Occipital lobe (tissue), 2 donors: ENCODE data around the gene CCDC159. TPM values are rescaled to one million over a fixed set of nuclear protein-coding genes. Genes with fewer than 3 reads are reported as not detected.
A peak's percentile ranks its signal among the peaks of the same experiment; 100 is the strongest.
"Not testable (repeated sequence)": the region's sequence is repeated elsewhere in the genome, so short reads cannot be mapped to it uniquely, and the experiment has no call there.

Source experiments
- DNase-seq: peaks from one replicate; lab custom pipeline; 2025; lab: John Stamatoyannopoulos, UW
- total RNA-seq: library from RNA; depleted of rRNA; stranded (reverse); fragments of >200 nt; gene quantifications from one replicate; pipeline ENCODE4 v1.2.3, GENCODE V29; 2014

Gene CCDC159
- total RNA-seq, 1 donor from 2014 or later = 2.3 TPM

DNA sequence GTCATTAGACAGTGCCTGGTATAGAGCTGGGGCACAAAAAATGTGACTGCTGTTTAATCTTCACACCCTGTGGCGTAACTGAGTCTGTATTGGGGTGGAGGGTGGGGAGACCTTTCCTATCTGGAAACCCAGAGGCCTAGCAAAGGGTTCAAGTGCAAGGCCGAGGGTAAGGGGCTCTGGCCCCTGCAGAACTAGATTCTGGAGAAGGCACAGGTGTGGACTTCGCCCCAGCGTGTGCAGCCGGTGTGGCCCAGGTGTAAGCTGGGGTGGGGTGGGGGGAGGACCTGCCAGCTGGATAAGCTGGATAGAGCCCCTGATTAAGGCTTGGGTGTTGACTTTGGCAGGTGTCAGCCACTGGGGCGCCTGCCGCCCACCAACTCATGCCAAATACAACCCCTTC is 8.2 kb upstream of the CCDC159 start:
- no peak for DNase-seq

DNA sequence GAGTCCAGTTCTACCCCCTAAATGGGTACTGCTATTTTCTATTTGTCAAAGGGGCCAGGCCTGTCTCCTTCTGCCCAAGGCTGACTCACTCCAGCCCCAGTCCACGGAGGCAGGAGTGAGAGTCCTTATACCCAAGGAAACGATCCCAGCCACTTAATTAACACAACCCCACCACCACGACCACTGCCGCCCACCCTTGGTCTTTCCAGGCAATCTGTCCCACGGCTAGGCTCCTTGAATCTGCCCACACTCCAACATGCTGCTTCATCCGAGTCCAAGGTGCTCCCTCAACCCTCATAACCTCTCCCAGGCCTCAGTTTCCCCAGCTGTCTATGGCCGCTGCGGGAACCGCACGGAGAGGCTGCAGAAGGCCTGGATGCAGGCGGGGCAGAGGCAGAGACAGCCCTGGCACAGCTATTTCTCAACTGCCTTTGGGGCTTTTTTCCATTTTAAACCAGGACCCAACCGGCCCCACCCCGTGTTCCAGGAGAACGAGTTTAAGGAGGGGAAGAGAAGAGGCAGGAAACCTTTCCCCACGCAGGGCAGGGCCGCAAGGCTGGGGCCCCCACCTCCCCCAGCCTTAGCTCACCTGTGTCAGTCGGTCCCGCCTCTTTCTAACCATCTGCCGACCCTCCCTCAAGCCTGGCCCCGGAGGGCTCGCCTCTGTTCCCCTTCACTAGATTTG is 7.6 kb upstream of the CCDC159 start:
- no peak for DNase-seq

DNA sequence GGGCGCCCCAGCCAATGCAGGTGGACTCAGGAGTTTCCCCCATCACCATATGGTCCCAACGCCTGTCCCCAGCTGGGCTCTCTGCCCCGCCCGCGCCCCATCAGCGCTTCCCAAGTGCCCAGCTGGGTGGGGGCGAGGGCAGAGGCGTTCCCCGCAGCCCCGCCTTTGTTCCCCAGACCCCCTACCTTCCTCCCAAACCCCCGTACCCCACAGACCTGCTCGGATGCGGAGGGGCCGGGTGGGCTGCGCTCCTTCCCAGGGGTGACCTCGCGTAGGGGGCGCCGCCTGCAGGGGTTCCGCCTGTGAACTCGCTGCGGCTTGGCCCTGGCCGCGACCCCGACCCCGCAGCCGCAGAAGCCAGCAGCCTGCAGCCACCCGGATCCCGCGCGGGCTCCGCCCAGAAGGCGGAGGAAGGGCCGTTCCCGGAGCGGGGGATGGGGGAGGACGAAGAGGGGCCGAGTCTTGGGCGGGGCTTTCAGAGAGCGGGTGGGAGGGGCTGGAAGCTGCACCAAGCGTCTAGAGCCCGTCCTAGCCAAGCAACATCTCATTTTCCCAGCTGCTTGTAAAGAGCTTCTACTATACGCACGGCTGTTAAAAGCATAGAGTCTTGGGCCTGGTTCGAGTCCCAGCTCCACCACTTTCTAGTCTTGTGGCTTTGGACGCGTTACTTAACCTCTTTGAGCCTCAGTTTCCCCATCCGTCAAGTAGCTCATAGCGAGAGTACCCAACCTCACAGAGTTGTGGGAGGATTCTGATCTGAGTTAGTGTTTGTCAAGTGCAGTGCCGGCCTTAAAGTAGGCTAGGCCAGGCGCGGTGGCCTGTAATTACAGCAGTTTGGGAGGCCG is 6.8 kb upstream of the CCDC159 start, which contains the start of gene RAB3D:
RAB3D (minus strand) TSS at position 404 of the 845 bp plus-strand sequence. CDS start 2,258 bp downstream, outside the sequence.
- DNase-seq = peak; percentile 82

DNA sequence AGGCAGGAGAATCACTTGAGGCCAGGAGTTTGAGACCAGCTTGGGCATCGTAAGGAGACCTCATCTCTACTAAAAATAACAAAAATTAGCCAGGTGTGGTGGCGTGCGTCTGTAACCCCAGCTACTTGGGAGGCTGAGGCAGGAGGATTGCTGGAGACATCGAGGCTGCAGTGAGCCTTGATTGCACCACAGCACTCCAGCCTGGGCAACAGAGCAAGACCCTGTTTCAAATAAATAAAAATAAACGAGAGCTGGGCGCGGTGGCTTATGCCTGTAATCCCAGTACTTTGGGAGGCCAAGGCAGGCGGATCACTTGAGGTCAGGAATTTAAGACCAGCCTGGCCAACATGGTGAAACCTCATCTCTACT is 6.2 kb upstream of the CCDC159 start:
- DNase-seq = not testable (repeated sequence)

DNA sequence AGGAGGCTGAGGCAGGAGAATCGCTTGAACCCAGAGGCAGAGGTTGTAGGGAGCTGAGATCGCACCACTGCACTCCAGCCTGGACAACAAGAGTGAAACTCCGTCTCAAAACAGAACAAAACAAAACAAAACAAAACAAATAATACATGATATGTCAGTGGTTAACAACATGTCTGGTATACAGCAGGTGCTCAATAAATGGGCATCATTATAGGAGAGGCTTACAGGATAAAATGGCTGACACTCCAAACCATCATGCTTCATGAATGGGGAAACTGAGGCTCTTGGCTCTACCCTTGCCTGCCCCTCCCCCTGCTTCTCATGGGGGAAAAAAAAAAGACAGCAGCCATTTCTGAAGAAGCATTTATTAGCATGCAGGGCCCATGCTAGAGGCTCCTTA is 3.9 kb upstream of the CCDC159 start:
- DNase-seq = no peak

DNA sequence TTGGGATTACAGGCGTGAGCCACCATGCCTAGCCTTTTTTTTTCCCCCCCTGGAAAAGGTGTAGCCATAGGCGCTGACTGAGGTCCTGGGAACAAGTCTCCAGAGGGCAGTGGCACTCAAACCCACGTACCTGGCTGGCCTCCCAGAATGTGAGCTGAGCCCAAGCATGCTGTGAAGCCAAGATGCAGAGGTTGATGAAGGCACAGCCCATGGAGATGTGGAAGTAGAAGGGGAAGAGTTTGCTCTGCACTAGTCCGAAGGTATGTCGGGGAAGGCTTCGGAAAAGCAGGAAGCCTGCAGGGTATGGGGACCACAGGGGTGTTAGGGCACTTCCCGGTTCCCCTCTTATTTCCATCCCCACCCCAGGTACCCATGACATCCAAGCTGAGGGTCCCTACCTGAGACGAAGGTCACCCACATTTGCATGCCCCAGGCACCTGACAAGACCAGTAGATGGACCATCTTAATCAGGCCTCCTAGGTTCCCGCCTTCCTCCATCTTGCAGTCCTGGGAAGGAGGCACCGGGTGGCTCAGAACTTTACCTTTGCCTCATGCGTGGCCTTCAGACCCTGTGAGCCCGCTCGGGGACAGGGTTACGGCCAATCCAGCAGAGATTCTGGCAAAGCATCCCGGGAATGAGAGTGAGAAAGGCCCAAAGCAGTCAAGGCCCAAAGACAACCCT is 1.1 kb upstream of the CCDC159 start:
- DNase-seq = no peak

DNA sequence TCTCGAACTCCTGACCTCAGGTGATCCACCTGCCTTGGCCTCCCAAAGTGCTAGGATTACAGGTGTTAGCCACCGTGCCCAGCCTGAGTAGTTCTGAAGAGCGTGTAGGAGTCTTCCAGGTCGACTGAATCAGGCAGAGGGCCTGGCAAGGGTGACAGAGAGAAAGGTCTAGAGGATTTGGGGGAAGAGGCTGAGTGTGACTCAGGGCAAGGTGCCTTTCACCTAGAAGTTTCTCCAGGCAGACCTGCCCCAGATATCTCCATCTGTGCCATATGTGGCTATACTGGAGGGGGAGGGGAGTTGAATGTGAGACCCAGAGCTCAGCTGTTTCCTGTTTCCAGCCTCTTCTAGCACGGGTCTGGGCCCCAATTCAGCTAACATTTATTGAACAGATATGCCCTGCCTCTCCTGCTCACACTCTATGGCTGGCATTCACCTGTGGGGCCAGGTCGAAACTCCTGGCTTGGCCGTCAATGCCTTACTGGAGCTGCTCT is 1.3 kb downstream of the CCDC159 start:
- no peak for DNase-seq

DNA sequence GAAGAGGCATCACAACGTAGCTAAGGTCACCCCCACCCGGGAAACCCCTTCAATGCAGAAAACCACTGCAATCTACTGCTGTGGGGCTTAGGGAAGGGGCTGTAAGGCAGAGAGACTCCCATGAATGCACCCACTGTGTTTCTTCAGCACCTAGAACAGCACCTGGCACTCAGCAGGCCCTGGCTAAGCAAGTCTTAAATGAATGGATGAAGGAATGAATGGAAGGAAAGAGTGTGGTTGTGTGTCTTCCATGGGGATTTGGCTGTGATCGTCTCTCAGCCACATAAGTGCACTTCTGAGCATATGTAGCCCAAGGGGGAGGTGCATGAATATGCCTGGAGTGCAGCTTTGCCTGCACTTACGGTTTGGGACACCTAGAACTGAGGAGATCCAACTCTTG is 2.9 kb downstream of the CCDC159 start:
- no peak for DNase-seq

DNA sequence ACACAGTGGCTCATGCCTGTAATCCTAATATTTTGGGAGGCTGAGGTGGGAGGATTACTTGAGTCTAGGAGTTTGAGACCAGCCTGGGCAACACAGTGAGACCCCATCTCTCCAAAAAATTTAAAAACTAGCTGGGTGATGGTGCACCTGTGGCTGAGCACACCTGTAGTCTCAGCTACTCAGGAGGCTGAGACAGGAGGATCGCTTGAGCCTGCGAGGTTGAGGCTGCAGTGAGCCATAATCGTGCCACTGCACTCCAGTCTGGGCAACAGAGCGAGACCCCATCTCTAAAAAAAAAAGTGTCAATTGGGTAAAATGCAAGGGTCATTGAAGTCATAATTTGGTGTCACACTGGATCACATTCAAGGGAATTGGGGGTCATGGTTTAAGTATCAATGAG is 7.8 kb downstream of the CCDC159 start:
- not testable (repeated sequence) for DNase-seq

DNA sequence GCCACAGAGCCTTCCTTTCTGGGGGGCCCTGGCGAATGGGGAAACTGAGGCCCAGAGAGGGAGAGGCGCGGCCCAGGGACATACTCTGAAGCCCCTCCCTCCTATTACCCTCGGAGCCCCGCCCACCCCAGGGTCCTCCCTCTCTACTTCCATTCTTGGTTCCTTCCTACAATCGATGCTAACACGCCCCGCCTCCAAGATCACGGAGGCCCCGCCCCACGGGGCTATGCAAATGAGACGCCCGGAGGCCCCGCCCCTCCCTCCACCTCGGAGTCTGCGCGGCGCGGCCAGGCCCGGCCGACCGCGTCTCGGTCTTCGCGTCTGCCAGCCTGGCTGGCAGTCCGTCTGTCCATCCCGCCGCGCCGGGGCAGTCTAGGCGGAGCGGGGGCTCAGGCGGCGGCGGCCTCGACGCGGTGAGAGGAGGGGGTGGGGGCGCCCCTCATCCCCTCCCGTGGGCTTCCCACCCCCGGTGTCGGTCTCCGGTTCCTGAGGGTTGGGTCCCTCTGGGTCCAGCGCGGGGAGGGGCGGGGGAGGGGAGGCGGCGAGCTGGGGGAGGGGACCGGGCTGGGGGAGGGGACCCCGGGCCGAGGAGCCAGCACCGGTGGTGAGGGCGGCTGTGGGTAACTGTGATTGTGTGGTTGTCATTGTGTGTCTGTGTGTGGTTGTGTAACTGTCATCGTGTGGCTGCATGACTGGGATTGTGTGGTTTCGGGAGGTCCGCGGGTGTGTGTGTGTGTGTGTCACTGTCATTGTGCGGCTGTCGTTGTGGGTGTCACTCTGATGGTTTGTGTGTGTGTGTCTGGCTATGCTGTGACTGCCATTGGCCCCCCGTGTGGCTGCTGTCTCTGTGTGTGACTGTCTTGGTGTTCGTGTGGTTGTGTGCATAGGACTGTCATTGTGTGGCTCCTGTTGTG is 9.1 kb downstream of the CCDC159 start, which contains the start of gene PLPPR2:
PLPPR2 (plus strand) TSS at position 273 of the 914 bp plus-strand sequence. CDS start 2,242 bp downstream, outside the sequence.
- peak; percentile 87 for DNase-seq

DNA sequence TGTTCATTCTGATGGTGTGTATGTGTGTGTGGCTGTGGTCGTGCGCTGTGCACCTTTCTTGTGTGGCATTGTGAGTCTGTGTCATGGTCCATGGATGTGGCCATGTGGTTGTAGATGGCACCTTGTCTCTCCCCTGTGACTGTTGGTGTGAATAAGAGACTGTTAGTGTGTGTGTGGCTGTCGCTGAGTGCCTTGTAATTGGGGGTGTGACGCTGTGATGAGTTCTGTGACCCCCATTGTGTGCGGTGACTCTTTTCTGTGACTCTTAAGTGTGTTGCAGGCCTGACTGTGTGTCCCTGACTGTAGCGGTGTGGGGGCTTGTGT is 9.7 kb downstream of the CCDC159 start:
- no peak for DNase-seq

DNA sequence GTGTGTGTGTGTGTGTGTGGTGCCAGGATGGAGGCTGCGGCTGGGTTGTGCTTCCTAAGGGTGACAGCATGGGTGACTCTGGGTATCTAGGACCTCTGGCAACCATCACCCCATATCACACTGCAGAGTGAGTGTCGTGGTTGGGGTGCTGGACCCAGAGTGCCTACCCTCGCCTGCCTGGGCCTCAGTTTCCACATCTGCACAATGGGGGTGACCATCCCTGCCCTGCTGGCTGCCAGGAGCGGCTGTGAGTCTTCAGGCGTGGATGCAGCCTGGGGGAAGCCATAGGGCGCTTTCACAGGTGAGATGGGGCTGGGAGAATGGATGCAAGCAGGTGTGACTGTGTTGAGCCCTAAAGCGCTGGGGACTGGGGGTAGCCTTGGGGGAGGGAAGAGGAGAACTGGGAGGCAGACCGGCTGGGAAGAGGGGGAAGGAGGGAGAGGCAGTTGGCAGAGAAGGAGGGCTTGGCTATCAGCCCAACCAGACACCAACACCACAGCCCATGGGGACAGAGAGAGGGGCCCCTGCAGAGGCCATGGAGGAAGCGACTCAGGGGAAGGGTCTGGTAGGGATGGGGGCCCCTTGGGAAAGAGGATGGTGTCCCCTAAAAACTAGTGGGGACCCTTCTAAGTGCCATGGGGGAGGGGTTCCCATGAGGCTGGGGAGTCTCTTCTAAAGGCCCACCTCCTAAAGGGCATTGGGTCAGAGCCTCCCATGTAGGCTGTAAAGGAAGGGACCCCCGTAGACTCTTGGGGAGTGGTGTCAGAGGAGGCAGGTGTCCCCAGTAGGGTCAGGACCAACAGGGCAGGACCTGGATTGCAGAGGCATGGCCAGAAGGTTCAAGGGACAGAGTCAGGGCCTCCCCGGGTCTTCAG is 10.6 kb downstream of the CCDC159 start:
- DNase-seq = no peak

DNA sequence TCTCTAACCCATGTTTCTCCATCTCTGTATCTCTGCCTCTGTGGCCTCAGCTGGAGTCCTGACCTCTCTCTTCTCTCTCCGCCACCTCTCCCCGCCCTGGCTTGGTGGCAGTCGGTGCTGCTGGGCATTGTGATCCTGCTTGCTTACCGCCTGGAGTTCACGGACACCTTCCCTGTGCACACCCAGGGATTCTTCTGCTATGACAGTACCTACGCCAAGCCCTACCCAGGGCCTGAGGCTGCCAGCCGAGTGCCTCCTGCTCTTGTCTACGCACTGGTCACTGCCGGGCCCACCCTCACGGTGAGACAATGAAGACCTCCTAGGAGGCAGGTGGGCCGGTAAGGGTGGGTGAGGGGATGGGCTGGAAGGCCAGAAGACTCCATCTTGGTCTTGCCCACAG is 13.1 kb downstream of the CCDC159 start:
- DNase-seq = no peak

DNA sequence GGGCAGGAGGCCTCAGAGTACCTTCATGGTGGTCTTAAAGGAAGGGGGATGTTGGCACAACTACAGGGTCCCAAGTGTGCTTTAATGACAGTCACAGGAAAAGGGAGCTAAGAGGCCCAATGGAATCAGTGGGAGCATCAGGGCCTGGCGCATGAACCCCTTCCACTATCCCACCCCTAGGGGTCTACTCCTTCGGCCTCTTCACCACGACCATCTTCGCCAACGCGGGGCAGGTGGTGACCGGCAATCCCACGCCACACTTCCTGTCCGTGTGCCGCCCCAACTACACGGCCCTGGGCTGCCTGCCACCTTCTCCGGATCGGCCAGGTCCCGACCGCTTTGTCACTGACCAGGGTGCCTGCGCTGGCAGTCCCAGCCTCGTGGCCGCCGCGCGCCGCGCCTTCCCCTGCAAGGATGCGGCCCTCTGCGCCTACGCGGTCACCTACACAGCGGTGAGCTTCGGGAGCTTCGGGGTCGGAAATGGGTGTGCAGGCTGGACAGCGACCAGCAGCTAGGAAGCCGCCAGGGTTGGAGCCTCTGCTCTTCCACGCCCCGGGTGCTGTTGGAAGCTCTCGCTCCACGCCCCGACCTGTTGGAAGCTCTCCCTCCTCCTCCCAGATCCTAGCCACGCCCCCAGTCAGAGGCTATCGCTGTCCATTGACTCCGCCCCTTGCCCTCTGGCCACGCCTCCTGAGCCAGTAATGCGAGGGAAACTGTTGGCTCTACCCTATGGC is 14.9 kb downstream of the CCDC159 start:
- DNase-seq = no peak

DNA sequence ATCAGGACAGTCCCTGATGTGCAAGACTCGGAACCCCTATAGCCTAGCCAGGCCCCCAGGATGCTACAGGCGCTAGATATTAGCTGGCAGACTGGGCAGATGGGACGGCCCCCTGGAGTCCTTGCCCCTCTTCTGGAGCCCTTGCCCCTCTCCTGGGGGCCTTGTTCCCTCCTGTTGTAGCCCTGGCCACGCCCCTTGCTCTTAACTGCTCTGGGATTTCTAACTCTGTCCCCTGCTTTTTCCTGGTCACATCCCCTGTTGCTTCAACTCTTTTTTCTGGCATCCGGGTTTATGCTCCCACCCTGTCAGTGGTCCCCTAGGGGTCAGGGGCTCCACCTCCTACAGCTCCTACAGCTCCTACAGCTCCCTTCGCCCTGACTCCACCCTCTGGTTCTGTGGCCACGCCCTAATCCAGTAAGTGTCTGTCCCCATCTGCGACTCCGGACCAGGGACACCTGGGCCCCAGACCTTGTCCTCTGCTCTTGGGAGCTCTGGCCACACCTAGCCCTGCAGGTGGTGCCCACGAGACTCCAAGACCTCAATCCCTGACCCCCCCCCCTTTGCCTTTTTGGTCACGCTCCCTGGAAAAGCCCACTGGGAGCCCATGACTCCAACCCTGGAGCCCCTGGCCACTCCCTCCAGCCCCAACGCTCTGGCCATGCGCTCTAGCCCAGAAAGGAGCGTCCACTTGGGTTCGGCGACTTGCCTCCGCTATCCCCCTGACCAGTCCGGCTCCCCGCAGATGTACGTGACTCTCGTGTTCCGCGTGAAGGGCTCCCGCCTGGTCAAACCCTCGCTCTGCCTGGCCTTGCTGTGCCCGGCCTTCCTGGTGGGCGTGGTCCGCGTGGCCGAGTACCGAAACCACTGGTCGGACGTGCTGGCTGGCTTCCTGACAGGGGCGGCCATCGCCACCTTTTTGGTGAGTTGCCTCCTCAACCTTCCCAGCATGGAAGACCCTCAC is 15.7 kb downstream of the CCDC159 start:
- DNase-seq = no peak

DNA sequence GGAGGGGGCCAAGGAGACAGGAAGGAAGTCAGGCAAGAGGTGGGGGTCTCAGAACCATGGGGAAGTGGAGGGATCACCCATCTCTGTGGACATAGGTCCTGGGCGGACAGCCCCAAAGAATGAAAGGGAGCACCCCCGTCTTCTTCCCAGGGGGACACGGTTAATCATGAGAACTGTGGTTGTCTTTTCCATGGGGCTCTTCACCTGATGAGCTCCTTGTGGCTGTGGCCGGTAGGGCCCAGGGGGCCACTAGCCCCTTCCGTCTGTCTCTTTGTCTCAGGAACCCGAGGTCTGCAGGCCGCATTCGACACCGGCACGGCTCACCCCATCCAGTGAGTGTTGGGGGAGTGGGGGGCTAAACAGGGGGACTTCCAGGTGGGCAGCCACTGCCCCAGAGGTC is 17.6 kb downstream of the CCDC159 start:
- DNase-seq = no peak

DNA sequence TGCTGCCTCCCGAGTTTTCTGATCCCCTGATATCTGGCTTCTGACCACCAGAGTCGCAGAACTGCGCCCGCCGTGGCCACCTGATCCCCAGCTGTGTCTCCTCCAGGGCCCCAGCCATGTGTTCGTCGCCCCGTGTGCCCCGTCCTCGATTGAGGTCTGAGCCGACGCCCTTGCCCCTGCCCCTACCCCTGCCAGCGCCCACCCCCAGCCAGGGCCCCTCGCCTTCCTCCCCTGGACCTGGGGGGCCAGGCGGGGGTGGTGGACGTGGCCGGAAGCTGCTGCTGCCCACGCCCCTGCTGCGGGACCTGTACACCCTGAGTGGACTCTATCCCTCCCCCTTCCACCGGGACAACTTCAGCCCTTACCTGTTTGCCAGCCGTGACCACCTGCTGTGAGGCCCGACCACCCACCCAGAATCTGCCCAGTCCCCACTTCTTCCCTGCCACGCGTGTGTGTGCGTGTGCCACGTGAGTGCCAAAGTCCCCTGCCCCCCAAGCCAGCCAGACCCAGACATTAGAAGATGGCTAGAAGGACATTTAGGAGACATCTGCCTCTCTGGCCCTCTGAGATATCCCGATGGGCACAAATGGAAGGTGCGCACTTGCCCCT is 18.1 kb downstream of the CCDC159 start:
- no peak for DNase-seq

DNA sequence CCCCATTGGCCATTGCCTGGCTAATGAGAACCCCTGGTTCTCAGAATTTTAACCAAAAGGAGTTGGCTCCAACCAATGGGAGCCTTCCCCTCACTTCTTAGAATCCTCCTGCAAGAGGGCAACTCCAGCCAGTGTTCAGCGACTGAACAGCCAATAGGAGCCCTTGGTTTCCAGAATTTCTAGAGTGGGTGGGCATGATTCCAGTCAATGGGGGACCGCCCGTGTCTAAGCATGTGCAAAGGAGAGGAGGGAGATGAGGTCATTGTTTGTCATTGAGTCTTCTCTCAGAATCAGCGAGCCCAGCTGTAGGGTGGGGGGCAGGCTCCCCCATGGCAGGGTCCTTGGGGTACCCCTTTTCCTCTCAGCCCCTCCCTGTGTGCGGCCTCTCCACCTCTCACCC is 18.6 kb downstream of the CCDC159 start:
- DNase-seq = no peak
